ENCODE measurements around the gene RPP21.
"Not testable (repeated sequence)": the region's sequence is repeated elsewhere in the genome, so short reads cannot be mapped to it uniquely, and the experiment has no call there.

RPP21 gene

GRCh38 chr6:30369280-30369679 lies 24.3 kb downstream of the RPP21 start:
- not testable (repeated sequence) for H3K18ac ChIP-seq (ENCODE audit: low read length); H3K23ac ChIP-seq (ENCODE audit: low read depth, low read length, poor library complexity); H3K79me1 ChIP-seq (ENCODE audit: low read depth, low read length); H3K4me2 ChIP-seq (ENCODE audit: insufficient read depth, low read length, poor library complexity, severe bottlenecking); H2BK120ac ChIP-seq (ENCODE audit: low read depth, low read length); H3K36me3 ChIP-seq (replicated peaks in 1 of 2; ENCODE audit: control insufficient read depth in 2 of 2, insufficient read depth in 2 of 2, low read length in 2 of 2); DNase-seq (ENCODE audit: low spot score); H2BK15ac ChIP-seq (ENCODE audit: low read length); H2AK5ac ChIP-seq (ENCODE audit: low read depth, low read length); H3K27ac ChIP-seq (replicated peaks; ENCODE audit: low read length); H2AFZ ChIP-seq (ENCODE audit: low read length); H3K9me3 ChIP-seq (replicated peaks in 1 of 2; ENCODE audit: control insufficient read depth in 2 of 2, insufficient read depth in 1 of 2, low read depth in 1 of 2, low read length in 2 of 2); H4K8ac ChIP-seq (ENCODE audit: low read depth, low read length); H3K9ac ChIP-seq (ENCODE audit: low read depth, low read length, poor library complexity); H3K4me3 ChIP-seq (ENCODE audit: low read length in 2 of 2); H4K91ac ChIP-seq (ENCODE audit: low read depth, low read length, poor library complexity); H3K14ac ChIP-seq (ENCODE audit: low read length); H3K4ac ChIP-seq (ENCODE audit: low read length); H2BK5ac ChIP-seq (ENCODE audit: low read length); H2BK12ac ChIP-seq (ENCODE audit: low read length); H3K4me1 ChIP-seq (ENCODE audit: control insufficient read depth in 2 of 2, insufficient read depth in 1 of 2, low read depth in 1 of 2, low read length in 2 of 2)
- H3K27me3 ChIP-seq (ENCODE audit: control insufficient read depth in 3 of 3, insufficient read depth in 3 of 3, low read depth in 1 of 3, low read length in 3 of 3): peaks cover 0 to 16% (median 1%) of the 10 kb centered on the region in 3 experiments
- WGBS, 2 donors (ENCODE audit: extremely low coverage in 2 of 2, insufficient read length in 2 of 2, insufficient replicate concordance in 1 of 2): no CpG with 5 or more reads among the region's 1 CpG

DNA sequence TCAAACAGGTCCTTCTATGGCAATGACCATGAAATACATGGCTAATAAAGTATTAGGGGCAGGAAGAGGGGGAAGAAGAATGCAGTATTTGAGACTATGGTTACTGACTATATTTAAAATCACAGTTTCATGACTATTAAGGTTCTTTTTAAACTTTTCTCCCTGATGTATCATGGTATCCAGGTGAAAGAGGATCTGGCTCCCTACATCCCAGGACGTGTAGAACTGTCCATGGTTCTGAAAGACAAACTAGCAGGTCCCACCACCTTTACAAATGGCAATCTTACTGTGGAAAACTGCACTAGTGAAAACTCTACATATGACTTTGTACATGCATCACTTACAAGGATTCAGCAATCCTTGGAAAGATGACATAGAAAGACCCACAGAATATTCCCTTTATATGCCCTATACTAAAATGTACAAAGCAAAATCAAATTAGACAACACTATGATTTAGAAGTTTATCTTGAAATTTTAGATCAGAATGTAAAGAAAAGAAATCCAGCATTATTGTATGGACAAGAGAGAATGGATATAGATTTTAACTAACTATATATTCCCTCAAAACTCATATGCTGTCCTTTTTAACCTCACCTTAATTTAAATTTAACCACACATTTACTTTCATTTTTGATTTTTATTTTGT lies 33.5 kb downstream of the RPP21 start:
- Histone ChIP-seq H2AFZ (ENCODE audit: low read length) (no peak overlapping the region), H3K4me1 (ENCODE audit: control insufficient read depth in 2 of 2, insufficient read depth in 1 of 2, low read depth in 1 of 2, low read length in 2 of 2) (peaks cover 0 to 1% of the 10 kb centered on the region in 2 donors), H3K23ac (ENCODE audit: low read depth, low read length, poor library complexity) (no peak overlapping the region), H3K4me3 (ENCODE audit: low read length in 2 of 2) (no peak overlapping the region), H3K27ac (replicated peaks; ENCODE audit: low read length) (no peak overlapping the region), H3K9me3 (replicated peaks in 1 of 2; ENCODE audit: control insufficient read depth in 2 of 2, insufficient read depth in 1 of 2, low read depth in 1 of 2, low read length in 2 of 2) (peaks cover 0 to 2% of the 10 kb centered on the region in 2 donors), H2BK12ac (ENCODE audit: low read length) (no peak overlapping the region), H3K18ac (ENCODE audit: low read length) (no peak overlapping the region), H2BK5ac (ENCODE audit: low read length) (no peak overlapping the region), H3K36me3 (replicated peaks in 1 of 2; ENCODE audit: control insufficient read depth in 2 of 2, insufficient read depth in 2 of 2, low read length in 2 of 2) (no peaks in the 10 kb centered on the region), H2BK15ac (ENCODE audit: low read length) (no peak overlapping the region), H3K27me3 (ENCODE audit: control insufficient read depth in 3 of 3, insufficient read depth in 3 of 3, low read depth in 1 of 3, low read length in 3 of 3) (peaks cover 0 to 24% (median 2%) of the 10 kb centered on the region in 3 experiments), H4K91ac (ENCODE audit: low read depth, low read length, poor library complexity) (no peak overlapping the region), H2AK5ac (ENCODE audit: low read depth, low read length) (no peak overlapping the region), H3K79me1 (ENCODE audit: low read depth, low read length) (no peaks in the 10 kb centered on the region), H3K9ac (ENCODE audit: low read depth, low read length, poor library complexity) (no peak overlapping the region), H3K14ac (ENCODE audit: low read length) (no peak overlapping the region), H3K4me2 (ENCODE audit: insufficient read depth, low read length, poor library complexity, severe bottlenecking) (no peak overlapping the region), H4K8ac (ENCODE audit: low read depth, low read length) (no peak overlapping the region), H2BK120ac (ENCODE audit: low read depth, low read length) (no peak overlapping the region), H3K4ac (ENCODE audit: low read length) (no peak overlapping the region)
- WGBS, 2 donors (ENCODE audit: extremely low coverage in 2 of 2, insufficient read length in 2 of 2, insufficient replicate concordance in 1 of 2): no CpG with 5 or more reads among the region's 1 CpG
- peak; percentile 41 for DNase-seq (ENCODE audit: low spot score)

- Histone ChIP-seq H2BK15ac (ENCODE audit: low read length) (no peak overlapping the region), H3K18ac (ENCODE audit: low read length) (no peak overlapping the region), H3K79me1 (ENCODE audit: low read depth, low read length) (no peaks in the 10 kb centered on the region), H3K4me3 (ENCODE audit: low read length in 2 of 2) (no peak overlapping the region), H3K23ac (ENCODE audit: low read depth, low read length, poor library complexity) (no peak overlapping the region), H3K9me3 (replicated peaks in 1 of 2; ENCODE audit: control insufficient read depth in 2 of 2, insufficient read depth in 1 of 2, low read depth in 1 of 2, low read length in 2 of 2) (no peaks in the 10 kb centered on the region), H3K14ac (ENCODE audit: low read length) (no peak overlapping the region), H2BK12ac (ENCODE audit: low read length) (no peak overlapping the region), H3K4me2 (ENCODE audit: insufficient read depth, low read length, poor library complexity, severe bottlenecking) (no peak overlapping the region), H3K27ac (replicated peaks; ENCODE audit: low read length) (no peak overlapping the region), H4K8ac (ENCODE audit: low read depth, low read length) (no peak overlapping the region), H3K9ac (ENCODE audit: low read depth, low read length, poor library complexity) (no peak overlapping the region), H3K36me3 (replicated peaks in 1 of 2; ENCODE audit: control insufficient read depth in 2 of 2, insufficient read depth in 2 of 2, low read length in 2 of 2) (no peaks in the 10 kb centered on the region), H4K91ac (ENCODE audit: low read depth, low read length, poor library complexity) (no peak overlapping the region), H2BK120ac (ENCODE audit: low read depth, low read length) (no peak overlapping the region), H2AK5ac (ENCODE audit: low read depth, low read length) (no peak overlapping the region), H3K4me1 (ENCODE audit: control insufficient read depth in 2 of 2, insufficient read depth in 1 of 2, low read depth in 1 of 2, low read length in 2 of 2) (peaks cover 0 to 1% of the 10 kb centered on the region in 2 donors), H3K4ac (ENCODE audit: low read length) (no peak overlapping the region), H3K27me3 (ENCODE audit: control insufficient read depth in 3 of 3, insufficient read depth in 3 of 3, low read depth in 1 of 3, low read length in 3 of 3) (peaks cover 0 to 14% (median 2%) of the 10 kb centered on the region in 3 experiments), H2AFZ (ENCODE audit: low read length) (no peak overlapping the region), H2BK5ac (ENCODE audit: low read length) (no peak overlapping the region)
- no peak for DNase-seq (ENCODE audit: low spot score)
- WGBS, 2 donors (ENCODE audit: extremely low coverage in 2 of 2, insufficient read length in 2 of 2, insufficient replicate concordance in 1 of 2): no CpG with 5 or more reads among the region's 5 CpGs
Measured at GRCh38 chr6:30380464-30380863, 35.5 kb downstream of the RPP21 start.

DNA sequence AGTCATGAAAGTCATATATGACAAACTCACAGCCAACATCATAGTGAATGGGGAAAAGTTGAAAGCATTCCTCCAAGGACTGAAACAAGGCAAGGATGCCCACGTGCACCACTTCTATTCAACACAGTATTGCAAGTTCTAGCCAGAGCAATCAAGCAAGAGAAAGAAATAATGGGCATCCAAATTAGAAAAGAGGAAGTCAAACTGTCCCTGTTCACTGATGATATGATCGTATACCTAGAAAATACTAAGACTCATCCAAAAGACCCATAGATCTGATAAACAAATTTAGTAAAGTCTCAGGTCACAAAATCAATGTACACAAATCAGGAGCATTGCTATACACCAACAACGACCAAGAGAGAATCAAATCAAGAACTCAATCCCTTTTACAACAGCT lies 41.2 kb downstream of the RPP21 start:
- WGBS, 2 donors (ENCODE audit: extremely low coverage in 2 of 2, insufficient read length in 2 of 2, insufficient replicate concordance in 1 of 2): no CpG with 5 or more reads among the region's 3 CpGs

More for the DNA sequence above, 41.2 kb downstream of the RPP21 start:
- Histone ChIP-seq H4K8ac (ENCODE audit: low read depth, low read length) (no peak overlapping the region), H3K27ac (replicated peaks; ENCODE audit: low read length) (no peak overlapping the region), H2BK15ac (ENCODE audit: low read length) (no peak overlapping the region), H2BK12ac (ENCODE audit: low read length) (no peak overlapping the region), H2AK5ac (ENCODE audit: low read depth, low read length) (no peak overlapping the region), H3K36me3 (replicated peaks in 1 of 2; ENCODE audit: control insufficient read depth in 2 of 2, insufficient read depth in 2 of 2, low read length in 2 of 2) (no peaks in the 10 kb centered on the region), H3K4me1 (ENCODE audit: control insufficient read depth in 2 of 2, insufficient read depth in 1 of 2, low read depth in 1 of 2, low read length in 2 of 2) (no peaks in the 10 kb centered on the region), H3K4ac (ENCODE audit: low read length) (no peak overlapping the region), H3K18ac (ENCODE audit: low read length) (no peak overlapping the region), H3K14ac (ENCODE audit: low read length) (no peak overlapping the region), H3K23ac (ENCODE audit: low read depth, low read length, poor library complexity) (no peak overlapping the region), H3K9ac (ENCODE audit: low read depth, low read length, poor library complexity) (no peak overlapping the region), H2BK5ac (ENCODE audit: low read length) (no peak overlapping the region), H3K4me3 (ENCODE audit: low read length in 2 of 2) (no peak overlapping the region), H4K91ac (ENCODE audit: low read depth, low read length, poor library complexity) (no peak overlapping the region), H3K79me1 (ENCODE audit: low read depth, low read length) (no peaks in the 10 kb centered on the region), H2AFZ (ENCODE audit: low read length) (no peak overlapping the region), H3K9me3 (replicated peaks in 1 of 2; ENCODE audit: control insufficient read depth in 2 of 2, insufficient read depth in 1 of 2, low read depth in 1 of 2, low read length in 2 of 2) (no peaks in the 10 kb centered on the region), H2BK120ac (ENCODE audit: low read depth, low read length) (no peak overlapping the region), H3K27me3 (ENCODE audit: control insufficient read depth in 3 of 3, insufficient read depth in 3 of 3, low read depth in 1 of 3, low read length in 3 of 3) (peaks cover 0 to 9% (median 0%) of the 10 kb centered on the region in 3 experiments), H3K4me2 (ENCODE audit: insufficient read depth, low read length, poor library complexity, severe bottlenecking) (no peak overlapping the region)
- no peak for DNase-seq (ENCODE audit: low spot score)

All from neuronal stem cell (in vitro differentiated cells).